H9 (cell line): ENCODE measurements around the gene TRIM52. TPM values are rescaled to one million over a fixed set of nuclear protein-coding genes. Genes with fewer than 3 reads are reported as not detected.

Source experiments
- DNase-seq: peaks from one replicate; pipeline ENCODE4 v3.0.0-alpha.2; 2017
- H2AFZ ChIP-seq: one replicate; pipeline ENCODE4 v1.6.1; 2013; ENCODE audit warnings: mild to moderate bottlenecking, low read length, control low read depth, moderate library complexity
- H2AK5ac ChIP-seq: 2 replicates; pipeline ENCODE4 v1.6.1; 2013; ENCODE audit warnings: low read length, control low read depth, mixed read lengths; ENCODE audit not compliant: insufficient read length
- H2BK120ac ChIP-seq: one replicate; pipeline ENCODE4 v1.6.1; 2013; ENCODE audit warnings: low read depth, mild to moderate bottlenecking, low read length, control low read depth, inconsistent platforms; ENCODE audit not compliant: poor library complexity, severe bottlenecking
- H2BK12ac ChIP-seq: 2 replicates; pipeline ENCODE4 v1.6.1; 2013; ENCODE audit warnings: low read length, control low read depth, mixed read lengths, low read depth; ENCODE audit not compliant: insufficient read length
- H2BK15ac ChIP-seq: 2 replicates; pipeline ENCODE4 v1.6.1; 2013; ENCODE audit warnings: low read depth, low read length, control low read depth
- H2BK20ac ChIP-seq: one replicate; pipeline ENCODE4 v1.6.1; 2013; ENCODE audit warnings: low read depth, mild to moderate bottlenecking, low read length, control low read depth, inconsistent platforms; ENCODE audit not compliant: poor library complexity, severe bottlenecking
- H2BK5ac ChIP-seq: 2 replicates; pipeline ENCODE4 v1.6.1; 2013; ENCODE audit warnings: low read length, control low read depth, mixed read lengths; ENCODE audit not compliant: insufficient read length
- H3K14ac ChIP-seq: 2 replicates; pipeline ENCODE4 v1.6.1; 2013; ENCODE audit warnings: low read length, control low read depth; ENCODE audit not compliant: insufficient read depth
- H3K18ac ChIP-seq: 2 replicates; pipeline ENCODE4 v1.6.1; 2013; ENCODE audit warnings: low read depth, mild to moderate bottlenecking, mixed read lengths, low read length, control low read depth; ENCODE audit not compliant: insufficient read length
- H3K23ac ChIP-seq: 2 replicates; pipeline ENCODE4 v1.6.1; 2013; ENCODE audit warnings: low read length, control low read depth, mixed read lengths, low read depth; ENCODE audit not compliant: insufficient read length
- H3K23me2 ChIP-seq: 2 replicates; pipeline ENCODE4 v1.6.1; 2013; ENCODE audit warnings: low read depth, mild to moderate bottlenecking, mixed read lengths, low read length, control low read depth; ENCODE audit not compliant: insufficient read length, poor library complexity, severe bottlenecking
- H3K27ac ChIP-seq: 2 replicates; pipeline ENCODE4 v1.5.1; 2013; ENCODE audit warnings: low read length, control low read depth, mixed read lengths, low read depth; ENCODE audit not compliant: insufficient read length
- H3K27me3 ChIP-seq: 2 replicates; pipeline ENCODE4 v1.6.1; 2013; ENCODE audit warnings: low read length, control low read depth, inconsistent platforms; ENCODE audit not compliant: insufficient read depth
- H3K4ac ChIP-seq: 2 replicates; pipeline ENCODE4 v1.6.1; 2013; ENCODE audit warnings: low read depth, mild to moderate bottlenecking, control low read depth, inconsistent platforms, low read length, moderate library complexity
- H3K4me1 ChIP-seq: 2 replicates; pipeline ENCODE4 v1.6.1; 2013; ENCODE audit warnings: low read length, control low read depth, inconsistent platforms; ENCODE audit not compliant: insufficient read depth
- H3K4me2 ChIP-seq: 2 replicates; pipeline ENCODE4 v1.6.1; 2013; ENCODE audit warnings: low read length, control low read depth, mixed read lengths; ENCODE audit not compliant: insufficient read length, insufficient read depth
- H3K56ac ChIP-seq: 2 replicates; pipeline ENCODE4 v1.6.1; 2013; ENCODE audit warnings: low read depth, mild to moderate bottlenecking, mixed read lengths, low read length, control low read depth; ENCODE audit not compliant: insufficient read length
- H3K79me1 ChIP-seq: 2 replicates; pipeline ENCODE4 v1.6.1; 2013; ENCODE audit warnings: low read depth, mild to moderate bottlenecking, moderate library complexity, low read length, control low read depth, inconsistent platforms; ENCODE audit not compliant: insufficient read depth, poor library complexity, severe bottlenecking
- H3K79me2 ChIP-seq: 2 replicates; pipeline ENCODE4 v1.6.1; 2013; ENCODE audit warnings: low read length, control low read depth, inconsistent platforms; ENCODE audit not compliant: insufficient read depth
- H3K9ac ChIP-seq: 2 replicates; pipeline ENCODE4 v1.6.1; 2013; ENCODE audit warnings: low read length, control low read depth, mixed read lengths; ENCODE audit not compliant: insufficient read length; ENCODE audit errors: extremely low read depth
- H3K9me3 ChIP-seq: one replicate; pipeline ENCODE4 v1.6.1; 2013; ENCODE audit warnings: low read depth, low read length, inconsistent platforms; ENCODE audit not compliant: control insufficient read depth
- H3T11ph ChIP-seq: one replicate; pipeline ENCODE4 v1.6.1; 2013; ENCODE audit warnings: mild to moderate bottlenecking, low read length, control low read depth, inconsistent platforms
- H4K20me1 ChIP-seq: one replicate; pipeline ENCODE4 v1.6.1; 2013; ENCODE audit not compliant: control insufficient read depth, insufficient read length, insufficient read depth
- H4K5ac ChIP-seq: 2 replicates; pipeline ENCODE4 v1.6.1; 2013; ENCODE audit warnings: low read depth, mild to moderate bottlenecking, mixed read lengths, low read length, control low read depth; ENCODE audit not compliant: insufficient read length
- H4K8ac ChIP-seq: replicated peaks from 2 replicates; pipeline ENCODE4 v1.6.1; 2013; ENCODE audit warnings: low read length, control low read depth, mixed read lengths, low read depth; ENCODE audit not compliant: insufficient read length
- H4K91ac ChIP-seq: 2 replicates; pipeline ENCODE4 v1.6.1; 2013; ENCODE audit warnings: low read depth, mild to moderate bottlenecking, moderate library complexity, mixed read lengths, low read length, control low read depth; ENCODE audit not compliant: insufficient read length
- H3K27ac Mint-ChIP-seq, 3 experiments: 2 replicates in 2 of 3; 3 replicates in 1 of 3; pipeline ENCODE4 v1.8.0; 2020 to 2021; ENCODE audit warnings: mixed read lengths in 3 of 3, mild to moderate bottlenecking in 1 of 3, moderate library complexity in 1 of 3
- H3K27me3 Mint-ChIP-seq: 2 replicates; pipeline ENCODE4 v1.8.0; 2021; ENCODE audit warnings: low read depth, mild to moderate bottlenecking, moderate library complexity, mixed read lengths
- H3K36me3 Mint-ChIP-seq, 3 experiments: 2 replicates in 2 of 3; 3 replicates in 1 of 3; pipeline ENCODE4 v1.8.0; 2020 to 2021; ENCODE audit warnings: low read depth in 3 of 3, mixed read lengths in 3 of 3; ENCODE audit not compliant: insufficient read depth in 1 of 3
- H3K4me1 Mint-ChIP-seq, 2 experiments: 2 replicates each; pipeline ENCODE4 v1.8.0; 2020; ENCODE audit warnings: mixed read lengths in 2 of 2
- H3K4me3 Mint-ChIP-seq, 2 experiments: 2 replicates in 1 of 2; 3 replicates in 1 of 2; pipeline ENCODE4 v1.8.0; 2020 to 2021; ENCODE audit warnings: mild to moderate bottlenecking in 2 of 2, mixed read lengths in 2 of 2, moderate library complexity in 1 of 2
- H3K9me3 Mint-ChIP-seq, 2 experiments: 2 replicates in 1 of 2; 3 replicates in 1 of 2; pipeline ENCODE4 v1.8.0; 2020; ENCODE audit warnings: mild to moderate bottlenecking in 2 of 2, mixed read lengths in 2 of 2, moderate library complexity in 1 of 2
- WGBS: extraction: QIAGEN DNeasy Blood & Tissue Kit; methylation state at CpG from one replicate; pipeline ENCODE4 v1.1.7; 2013; ENCODE audit warnings: missing lambda C conversion rate, low lambda C conversion rate, mixed read lengths; ENCODE audit not compliant: insufficient read length; ENCODE audit errors: extremely low coverage; 5-methylcytosine and 5-hydroxymethylcytosine counted together
- total RNA-seq: library from RNA; stranded (reverse); gene quantifications from 2 replicates; pipeline ENCODE4 v1.2.1, GENCODE V29; 2021
- TF ChIP-seq, protein P1 (sequence below): fragments of 200-600 bp; sonication (generic); conservative IDR thresholded peaks from 3 replicates; pipeline ENCODE4 v1.8.0; 2021; ENCODE audit warnings: antibody characterized with exemption, mild to moderate bottlenecking

The TRIM52 gene
- total RNA-seq, 1 experiment from 2014 or later: 5.1 TPM

DNA sequence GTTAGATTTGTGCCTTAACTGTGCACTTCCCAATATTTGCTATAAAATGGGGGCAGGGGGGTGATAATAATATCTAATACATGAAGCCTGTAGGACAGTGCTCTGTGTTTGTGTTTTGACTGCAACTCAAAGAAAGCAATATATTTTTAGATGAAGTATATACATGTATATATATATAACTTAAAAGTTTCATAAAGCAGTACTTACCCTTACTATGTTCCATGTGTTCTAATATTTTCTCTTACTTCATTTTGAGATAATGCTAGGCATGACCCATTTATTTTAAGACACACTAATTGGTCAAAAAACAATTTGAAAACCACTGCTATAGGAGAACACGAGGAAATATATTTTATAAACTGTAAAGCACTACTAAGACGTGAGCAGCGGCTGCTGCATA is 2.4 kb downstream of the TRIM52 start:
- Histone ChIP-seq H3K79me2 (peaks cover 6% of the 10 kb centered on the region), H3K56ac (no peak overlapping the region), H4K91ac (no peak overlapping the region), H2BK5ac (no peak overlapping the region), H3K27me3 (no peaks in the 10 kb centered on the region), H3K23me2 (peaks cover 17% of the 10 kb centered on the region), H4K20me1 (no peaks in the 10 kb centered on the region), H4K5ac (no peak overlapping the region), H2AFZ (no peak overlapping the region), H3K79me1 (peaks cover 4% of the 10 kb centered on the region), H3K18ac (no peak overlapping the region), H3K9me3 (no peaks in the 10 kb centered on the region), H2BK12ac (no peak overlapping the region), H2AK5ac (no peak overlapping the region), H3K27ac (no peak overlapping the region), H3K14ac (no peak overlapping the region), H3K4me1 (peaks cover 2% of the 10 kb centered on the region; the same call in 1 of the 2 replicates), H2BK15ac (no peak overlapping the region), H4K8ac (no peak overlapping the region), H3K4ac (no peak overlapping the region), H3T11ph (no peak overlapping the region), H3K9ac (peak overlapping the region; percentile 26), H2BK120ac (no peak overlapping the region), H3K4me2 (peak overlapping the region; percentile 99), H2BK20ac (no peak overlapping the region), H3K23ac (no peak overlapping the region)
- H3K4me3 Mint-ChIP-seq: peak overlapping the region; percentile 33 to 89; a peak in 2 of 5 replicates
- H3K27ac Mint-ChIP-seq: no peak overlapping the region
- TF ChIP-seq, protein P1, sequence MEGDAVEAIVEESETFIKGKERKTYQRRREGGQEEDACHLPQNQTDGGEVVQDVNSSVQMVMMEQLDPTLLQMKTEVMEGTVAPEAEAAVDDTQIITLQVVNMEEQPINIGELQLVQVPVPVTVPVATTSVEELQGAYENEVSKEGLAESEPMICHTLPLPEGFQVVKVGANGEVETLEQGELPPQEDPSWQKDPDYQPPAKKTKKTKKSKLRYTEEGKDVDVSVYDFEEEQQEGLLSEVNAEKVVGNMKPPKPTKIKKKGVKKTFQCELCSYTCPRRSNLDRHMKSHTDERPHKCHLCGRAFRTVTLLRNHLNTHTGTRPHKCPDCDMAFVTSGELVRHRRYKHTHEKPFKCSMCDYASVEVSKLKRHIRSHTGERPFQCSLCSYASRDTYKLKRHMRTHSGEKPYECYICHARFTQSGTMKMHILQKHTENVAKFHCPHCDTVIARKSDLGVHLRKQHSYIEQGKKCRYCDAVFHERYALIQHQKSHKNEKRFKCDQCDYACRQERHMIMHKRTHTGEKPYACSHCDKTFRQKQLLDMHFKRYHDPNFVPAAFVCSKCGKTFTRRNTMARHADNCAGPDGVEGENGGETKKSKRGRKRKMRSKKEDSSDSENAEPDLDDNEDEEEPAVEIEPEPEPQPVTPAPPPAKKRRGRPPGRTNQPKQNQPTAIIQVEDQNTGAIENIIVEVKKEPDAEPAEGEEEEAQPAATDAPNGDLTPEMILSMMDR: no peak
- peaks cover 11 to 39% (median 29%) of the 10 kb centered on the region in 3 experiments; a peak in 6 of 7 replicates for H3K36me3 Mint-ChIP-seq
- H3K9me3 Mint-ChIP-seq: no peaks in the 10 kb centered on the region
- H3K27me3 Mint-ChIP-seq: no peaks in the 10 kb centered on the region
- peaks cover 21 to 23% of the 10 kb centered on the region in 2 experiments for H3K4me1 Mint-ChIP-seq
- DNase-seq: no peak
- WGBS: no CpG with 5 or more reads among the region's 3 CpGs
